ENCODE results near the gene SPSB1. TPM values are rescaled to one million over a fixed set of nuclear protein-coding genes. Genes with fewer than 3 reads are reported as not detected.

The SPSB1 gene
- total RNA-seq, 1 experiment from 2014 or later, result 2.9 TPM

- Mint-ChIP-seq H3K27me3 (ENCODE audit: low read depth) (no peaks in the 10 kb centered on the region), H3K4me3 (peak overlapping the region; percentile 38 to 52), H3K4me1 (peaks cover 36 to 66% of the 10 kb centered on the region in 2 experiments), H3K36me3 (ENCODE audit: insufficient read depth in 1 of 3, low read depth in 3 of 3) (peaks cover 4 to 5% (median 4%) of the 10 kb centered on the region in 3 experiments; a peak in 5 of 7 replicates), H3K9me3 (peaks cover under 1 to 1% of the 10 kb centered on the region in 2 experiments; a peak in 4 of 5 replicates), H3K27ac (peak overlapping the region; percentile 23 to 85 (median 36); a peak in 4 of 7 replicates)
- Histone ChIP-seq H3T11ph (ENCODE audit: low read length) (no peak overlapping the region), H4K8ac (replicated peaks; ENCODE audit: insufficient read length, low read depth, low read length) (no peak overlapping the region), H2BK5ac (ENCODE audit: insufficient read length, low read length) (no peak overlapping the region), H2BK15ac (ENCODE audit: low read depth, low read length) (no peak overlapping the region), H3K23ac (ENCODE audit: insufficient read length, low read depth, low read length) (no peak overlapping the region), H3K27ac (ENCODE audit: insufficient read length, low read depth, low read length) (no peak overlapping the region), H2BK120ac (ENCODE audit: low read depth, low read length, poor library complexity, severe bottlenecking) (no peak overlapping the region), H3K9me3 (ENCODE audit: control insufficient read depth, low read depth, low read length) (no peaks in the 10 kb centered on the region), H2BK12ac (ENCODE audit: insufficient read length, low read depth, low read length) (no peak overlapping the region), H3K56ac (ENCODE audit: insufficient read length, low read depth, low read length) (no peak overlapping the region), H2AK5ac (ENCODE audit: insufficient read length, low read length) (no peak overlapping the region), H3K4ac (ENCODE audit: low read depth, low read length) (no peak overlapping the region), H4K5ac (ENCODE audit: insufficient read length, low read depth, low read length) (no peak overlapping the region), H3K4me2 (ENCODE audit: insufficient read depth, insufficient read length, low read length) (peak overlapping the region; percentile 16), H3K79me2 (ENCODE audit: insufficient read depth, low read length) (no peaks in the 10 kb centered on the region), H2AFZ (ENCODE audit: low read length) (no peak overlapping the region), H3K4me1 (ENCODE audit: insufficient read depth, low read length) (peaks cover 7% of the 10 kb centered on the region), H4K91ac (ENCODE audit: insufficient read length, low read depth, low read length) (no peak overlapping the region), H3K79me1 (ENCODE audit: insufficient read depth, low read depth, low read length, poor library complexity, severe bottlenecking) (no peaks in the 10 kb centered on the region), H3K23me2 (ENCODE audit: insufficient read length, low read depth, low read length, poor library complexity, severe bottlenecking) (peaks cover 4% of the 10 kb centered on the region), H3K9ac (ENCODE audit: extremely low read depth, insufficient read length, low read length) (no peak overlapping the region), H3K18ac (ENCODE audit: insufficient read length, low read depth, low read length) (no peak overlapping the region), H4K20me1 (ENCODE audit: control insufficient read depth, insufficient read depth, insufficient read length) (no peaks in the 10 kb centered on the region), H3K14ac (ENCODE audit: insufficient read depth, low read length) (no peak overlapping the region; the same call in 1 of the 2 replicates), H3K27me3 (ENCODE audit: insufficient read depth, low read length) (no peaks in the 10 kb centered on the region), H2BK20ac (ENCODE audit: low read depth, low read length, poor library complexity, severe bottlenecking) (no peak overlapping the region)
- no peak for DNase-seq
- TF ChIP-seq CTCF (conservative IDR thresholded peaks at IDR 0.05), result no peak
- no CpG with 5 or more reads among the region's 8 CpGs for WGBS (ENCODE audit: extremely low coverage, insufficient read length, low lambda C conversion rate)
Measured at GRCh38 chr1:9253004-9253403, 39.7 kb upstream of the SPSB1 start.

Data from H9 (cell line).